NAMALWA (cell line): ENCODE measurements around the gene PRMT7.

Experiments
- DNase-seq: peaks from one replicate; pipeline ENCODE4 v3.0.0-alpha.2; 2015; ENCODE audit warnings: low spot score

The PRMT7 gene

GRCh38 chr16:68347605-68348004 lies 36.8 kb downstream of the PRMT7 start:
- DNase-seq: no peak

DNA sequence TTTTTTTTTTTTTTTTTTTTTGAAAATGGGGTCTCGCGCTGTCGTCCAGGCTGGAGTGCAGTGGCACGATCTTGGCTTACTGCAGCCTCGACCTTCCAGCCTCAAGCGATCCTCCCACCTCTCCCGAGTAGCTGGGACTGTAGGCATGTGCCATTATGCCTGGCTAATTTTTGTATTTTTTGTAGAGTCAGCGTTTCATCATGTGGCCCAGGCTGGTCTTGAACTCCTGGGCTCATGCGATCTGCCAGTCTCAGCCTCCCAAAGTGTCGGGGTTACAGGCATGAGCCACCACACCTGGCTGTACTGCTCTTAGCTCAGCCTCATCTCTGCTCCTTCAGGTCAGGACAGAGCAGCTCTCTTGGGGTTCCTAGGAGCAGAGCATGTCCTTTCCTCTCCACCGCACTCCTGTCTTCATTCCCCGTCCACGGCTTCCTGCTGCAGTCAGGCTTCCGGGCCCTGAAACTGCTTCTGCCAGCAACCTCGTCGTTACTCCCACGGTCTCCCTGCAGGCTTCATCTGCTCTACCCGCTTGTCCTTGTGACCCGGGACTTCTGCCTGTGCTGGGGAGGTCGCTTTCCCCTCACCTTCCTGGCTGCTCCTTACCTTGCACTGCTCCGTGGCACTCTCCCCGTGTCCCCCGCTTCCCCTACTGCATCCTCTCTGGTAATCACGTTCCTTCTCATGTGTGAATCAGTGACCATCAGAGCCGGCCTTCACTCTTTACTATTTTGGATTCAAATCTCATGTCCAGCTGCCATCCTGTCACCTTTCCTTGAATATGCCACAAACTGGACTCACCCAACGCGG lies 38.0 kb downstream of the PRMT7 start:
- no peak for DNase-seq

DNA sequence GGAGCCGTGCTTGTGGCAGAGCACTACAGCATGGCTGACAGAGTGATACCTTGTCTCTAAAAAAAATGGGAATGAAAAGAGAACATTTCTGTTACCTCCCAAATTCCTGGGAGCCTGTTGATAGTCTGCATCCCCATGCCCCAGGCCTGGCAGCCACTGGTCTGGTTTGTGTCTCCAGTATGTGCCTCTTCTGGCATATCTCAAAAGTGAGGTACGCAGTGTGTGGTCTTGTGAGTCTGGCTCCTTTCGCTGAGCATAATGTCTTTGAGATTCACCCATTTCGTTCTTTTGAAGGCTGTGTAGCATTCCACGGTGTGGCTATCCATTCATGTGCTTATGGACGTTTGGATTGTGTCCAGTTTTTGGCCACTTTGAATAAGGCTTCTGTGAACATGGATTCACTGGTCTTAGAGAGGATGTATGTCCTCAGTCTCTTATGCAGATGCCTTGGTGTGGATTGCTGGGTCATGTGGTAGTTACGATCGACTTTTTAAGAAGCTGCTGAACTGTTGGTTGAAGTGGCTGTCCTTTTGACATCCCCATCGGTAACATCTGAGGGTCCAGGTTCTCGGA lies 39.1 kb downstream of the PRMT7 start:
- no peak for DNase-seq

GRCh38 chr16:68350813-68351350 lies 40.1 kb downstream of the PRMT7 start:
- no peak for DNase-seq

DNA sequence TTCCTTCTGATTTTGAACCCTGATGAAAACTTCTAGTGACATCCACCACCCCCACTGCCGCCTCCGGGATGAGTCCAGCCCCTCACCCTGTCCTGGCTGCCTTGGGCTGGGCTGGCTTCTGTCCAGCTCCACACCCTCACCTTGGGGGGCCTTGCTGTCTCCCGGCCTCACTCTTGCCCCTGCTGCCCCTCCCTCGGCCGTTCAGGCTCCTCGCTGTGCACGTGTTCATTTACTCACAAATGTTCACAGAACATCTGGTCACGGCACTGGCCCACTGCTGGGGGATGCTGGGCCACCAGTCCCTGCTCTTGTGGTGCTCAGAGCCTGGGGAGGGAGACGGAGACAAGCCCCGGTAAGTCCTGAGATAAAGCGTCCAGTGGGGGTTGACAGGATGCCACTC lies 40.6 kb downstream of the PRMT7 start:
- no peak for DNase-seq

DNA sequence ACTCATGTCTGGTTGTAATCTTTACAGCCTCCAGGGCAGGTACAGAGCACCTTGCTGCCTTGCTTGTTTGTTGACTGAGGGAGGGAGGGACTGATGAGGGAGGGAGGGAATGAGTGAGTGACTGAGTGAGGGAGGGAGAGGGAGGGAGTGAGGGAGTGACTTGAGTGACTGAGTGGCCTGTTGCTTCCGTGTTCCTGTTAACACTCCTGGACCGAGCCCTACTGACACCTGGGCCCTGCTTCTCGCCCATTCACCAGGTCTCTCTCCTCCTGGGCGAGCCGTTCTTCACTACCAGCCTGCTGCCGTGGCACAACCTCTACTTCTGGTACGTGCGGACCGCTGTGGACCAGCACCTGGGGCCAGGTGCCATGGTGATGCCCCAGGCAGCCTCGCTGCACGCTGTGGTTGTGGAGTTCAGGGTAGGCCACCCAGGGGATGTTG lies 41.2 kb downstream of the PRMT7 start:
- no peak for DNase-seq

DNA sequence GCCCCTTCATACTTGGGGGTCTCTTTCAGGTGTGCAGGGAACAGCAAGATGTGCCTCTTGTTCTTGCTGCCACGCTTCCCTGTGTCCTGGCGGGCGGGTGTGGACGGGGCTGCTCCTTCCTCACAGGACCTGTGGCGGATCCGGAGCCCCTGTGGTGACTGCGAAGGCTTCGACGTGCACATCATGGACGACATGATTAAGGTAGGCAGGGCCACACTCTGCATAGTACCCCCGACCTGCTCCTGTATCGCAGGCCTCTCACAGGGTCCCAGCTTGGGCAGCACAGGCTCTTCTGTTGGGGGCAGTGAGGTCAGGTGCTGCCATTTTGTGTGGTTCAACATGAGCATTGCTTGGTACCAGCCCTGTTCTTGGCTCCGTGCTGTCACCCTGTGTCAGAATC lies 42.5 kb downstream of the PRMT7 start:
- DNase-seq: no peak

DNA sequence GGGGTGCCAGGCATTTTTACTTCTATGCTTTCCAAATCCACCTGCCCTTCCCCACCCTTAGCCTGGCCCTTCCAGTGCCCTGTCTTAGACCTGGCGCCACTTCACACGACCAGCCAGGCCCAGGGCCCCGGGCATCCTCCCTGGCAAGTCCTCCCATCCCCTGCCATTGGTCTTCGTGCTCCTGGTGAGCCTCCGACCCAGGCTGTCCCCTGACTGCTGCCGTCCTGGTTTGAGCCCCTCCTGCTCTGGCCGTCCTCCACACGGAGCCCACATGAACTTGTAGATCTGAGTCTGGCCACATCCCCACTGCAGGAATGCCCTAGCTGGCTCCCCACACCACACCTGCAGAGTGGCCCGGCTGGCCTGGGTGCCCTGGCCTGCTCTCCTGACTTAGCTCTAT lies 44.0 kb downstream of the PRMT7 start:
- DNase-seq: no peak

GRCh38 chr16:68355447-68356248 lies 44.8 kb downstream of the PRMT7 start:
- DNase-seq: no peak

- no peak for DNase-seq
Observed at GRCh38 chr16:68356249-68356918, 45.6 kb downstream of the PRMT7 start.

DNA sequence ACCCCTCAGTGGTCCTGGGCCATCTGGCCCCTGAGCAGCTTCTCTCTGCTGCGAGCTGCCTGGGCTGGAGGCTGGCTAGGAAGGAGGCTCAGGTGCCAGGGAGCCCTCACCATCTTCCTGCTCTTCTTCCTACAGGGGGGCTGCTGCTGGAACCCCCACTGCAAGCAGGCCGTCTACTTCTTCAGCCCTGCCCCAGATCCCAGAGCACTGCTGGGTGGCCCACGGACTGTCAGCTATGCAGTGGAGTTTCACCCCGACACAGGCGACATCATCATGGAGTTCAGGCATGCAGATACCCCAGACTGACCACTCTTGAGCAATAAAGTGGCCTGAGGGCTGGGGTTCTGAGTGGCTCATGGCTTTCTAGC lies 46.1 kb downstream of the PRMT7 start:
- no peak for DNase-seq

DNA sequence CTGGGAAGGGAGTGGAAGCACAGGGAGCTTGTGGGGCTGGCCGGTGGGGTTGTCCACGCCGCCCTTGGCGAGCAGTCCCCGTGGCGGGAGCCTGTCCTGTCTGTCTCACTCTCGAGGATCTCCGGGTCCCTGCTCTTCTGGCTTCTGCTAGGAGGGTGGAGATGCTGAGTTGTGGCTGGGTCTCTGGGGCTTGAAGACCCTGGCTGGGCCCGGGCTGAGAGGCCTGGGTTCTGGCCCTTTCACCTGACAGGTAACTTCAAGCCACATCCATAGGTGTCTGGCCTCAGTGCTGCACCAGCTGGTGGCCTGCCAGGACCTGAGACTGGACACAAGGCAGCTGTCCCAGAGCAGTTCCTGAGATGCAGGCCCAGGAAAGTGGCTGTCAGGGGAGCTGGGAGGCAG lies 46.7 kb downstream of the PRMT7 start:
- no peak for DNase-seq

GRCh38 chr16:68357923-68358322 lies 47.1 kb downstream of the PRMT7 start:
- no peak for DNase-seq

DNA sequence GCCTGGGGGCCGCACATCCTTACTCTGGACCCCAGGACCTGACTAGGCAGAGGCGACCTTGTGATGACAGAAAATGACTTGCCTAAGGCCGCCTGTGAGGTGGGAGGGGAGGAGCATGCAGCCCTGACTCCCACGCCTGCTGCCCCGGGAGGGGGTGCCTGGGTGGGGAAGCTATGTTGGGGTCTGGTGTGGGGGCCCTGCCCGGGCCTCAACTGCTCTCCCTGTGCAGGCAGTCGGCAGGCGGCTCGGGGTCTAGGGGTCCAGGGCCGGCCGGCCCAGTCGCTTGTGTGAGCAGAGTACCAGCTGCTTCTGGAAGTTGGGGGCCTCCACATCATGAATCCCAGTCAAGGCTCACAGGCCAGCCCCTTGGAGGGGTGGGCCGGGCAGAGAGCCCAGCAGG lies 48.1 kb downstream of the PRMT7 start:
- no peak for DNase-seq

- no peak for DNase-seq
Observed at GRCh38 chr16:68359398-68360191, 48.8 kb downstream of the PRMT7 start.

GRCh38 chr16:68360547-68360946 lies 49.7 kb downstream of the PRMT7 start:
- no peak for DNase-seq

DNA sequence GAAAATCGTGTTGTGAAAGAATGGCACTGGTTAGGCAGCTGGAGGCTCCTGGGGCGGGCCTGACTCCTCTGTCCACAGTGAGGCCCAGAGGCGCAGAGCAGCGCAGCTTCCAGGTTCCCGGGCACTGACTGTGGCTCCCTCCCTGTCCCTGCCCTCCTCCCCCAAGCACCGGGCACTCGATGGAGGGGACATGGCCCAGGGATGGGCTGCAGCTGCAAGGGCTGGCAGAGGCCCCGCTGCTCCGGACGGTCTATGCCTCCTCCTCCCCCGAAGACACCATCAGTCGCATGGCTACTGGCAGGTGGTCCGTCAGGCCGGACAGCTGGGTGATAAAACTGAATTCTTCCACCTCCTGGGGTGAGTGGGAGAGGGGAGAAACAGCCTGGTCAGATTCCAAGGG lies 50.1 kb downstream of the PRMT7 start:
- no peak for DNase-seq

DNA sequence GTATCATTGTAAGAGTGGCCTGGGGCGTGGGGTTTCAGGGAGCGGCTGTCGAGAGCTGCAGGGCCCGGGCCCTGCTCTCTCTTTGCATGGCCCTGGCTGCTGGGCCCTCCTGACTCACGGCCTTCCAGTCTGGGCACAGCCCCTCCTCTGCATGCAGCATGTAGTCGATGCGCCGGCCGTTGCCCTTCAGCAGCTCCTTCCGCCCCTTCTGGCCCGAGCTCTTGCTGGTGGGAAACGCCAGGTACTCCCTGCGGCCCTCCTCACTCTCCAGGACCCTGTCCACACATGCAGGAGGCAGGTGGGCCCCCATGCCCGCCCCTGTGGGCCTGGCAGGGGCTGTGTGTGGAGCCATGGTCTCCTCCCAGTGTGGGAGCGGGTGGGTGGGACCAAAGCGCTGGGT lies 50.7 kb downstream of the PRMT7 start:
- no peak for DNase-seq

GRCh38 chr16:68362262-68362913 lies 51.6 kb downstream of the PRMT7 start:
- DNase-seq: no peak

- DNase-seq: no peak
Observed at GRCh38 chr16:68362947-68363657, 52.3 kb downstream of the PRMT7 start.
